ENCODE data around the gene CX3CR1. TPM values are rescaled to one million over a fixed set of nuclear protein-coding genes. Genes with fewer than 3 reads are reported as not detected.
"Not testable (repeated sequence)": the region's sequence is repeated elsewhere in the genome, so short reads cannot be mapped to it uniquely, and the experiment has no call there.

Gene CX3CR1
- total and polyA plus RNA-seq, 2 donors (not counting 1 experiment from before 2014, with no cell fraction given): 0.16 to 0.27 TPM

DNA sequence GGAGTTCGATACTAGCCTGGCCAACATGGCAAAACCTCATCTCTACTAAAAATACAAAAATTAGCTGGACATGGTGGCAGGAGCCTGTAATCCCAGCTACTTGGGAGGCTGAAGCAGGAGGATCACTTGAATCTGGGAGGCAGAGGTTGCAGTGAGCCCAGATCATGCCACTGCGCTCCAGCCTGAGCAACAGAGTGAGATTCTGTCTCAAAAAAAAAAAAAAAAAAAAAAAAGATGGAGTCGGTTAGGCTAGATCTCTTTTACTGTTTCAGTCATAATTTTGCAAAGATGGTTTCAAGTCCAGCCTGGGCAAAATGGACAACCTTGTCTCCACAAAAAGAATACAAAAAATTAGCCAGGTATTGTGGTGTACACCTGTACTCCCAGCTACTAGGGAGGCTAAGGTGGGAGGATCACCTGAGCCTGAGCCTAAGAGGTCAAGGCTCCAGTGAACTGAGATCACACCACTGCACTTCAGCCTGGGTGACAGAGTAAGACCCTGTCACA, 42.4 kb upstream of the CX3CR1 start:
- H3K4me2 ChIP-seq (replicated peaks; ENCODE audit: low read depth, low read length, poor library complexity, severe bottlenecking); H3K36me3 ChIP-seq (replicated peaks in 1 of 2; ENCODE audit: control extremely low read depth in 1 of 2, control insufficient read depth in 1 of 2, extremely low read depth in 1 of 2, insufficient read depth in 2 of 2, low read length in 1 of 2); H3K4me1 ChIP-seq (ENCODE audit: control insufficient read depth in 2 of 2, insufficient read depth in 2 of 2, low read length in 2 of 2); H3K4me3 ChIP-seq (ENCODE audit: control extremely low read depth in 1 of 5, extremely low read depth in 1 of 5, insufficient read depth in 1 of 5, low read depth in 2 of 5, low read length in 4 of 5); H3K79me2 ChIP-seq (ENCODE audit: control insufficient read depth, insufficient read depth, low read length); H3K9me3 ChIP-seq (ENCODE audit: control extremely low read depth in 1 of 3, control insufficient read depth in 2 of 3, insufficient read depth in 1 of 3, low read length in 2 of 3); H3K9ac ChIP-seq (ENCODE audit: low read length); H4K20me1 ChIP-seq (ENCODE audit: control insufficient read depth, insufficient read depth, low read length, poor library complexity, severe bottlenecking); intact Hi-C loops (cut with micrococcal nuclease); H3K4me3 Mint-ChIP-seq; POLR2A ChIA-PET; H3K27me3 ChIP-seq (replicated peaks in 1 of 4; ENCODE audit: control extremely low read depth in 1 of 4, control insufficient read depth in 3 of 4, insufficient read depth in 4 of 4, low read length in 3 of 4); DNase-seq; H3K4me1 Mint-ChIP-seq; H3K27ac ChIP-seq (ENCODE audit: low read length in 2 of 2); H3K9me3 Mint-ChIP-seq (ENCODE audit: insufficient read depth); H3K27ac Mint-ChIP-seq; H2AFZ ChIP-seq (ENCODE audit: insufficient read depth, low read depth, low read length, poor library complexity, severe bottlenecking); ATAC-seq (ENCODE audit: low read depth): not testable (repeated sequence)
- H3K27me3 Mint-ChIP-seq: peaks cover 16% of the 10 kb centered on the region
- CTCF ChIA-PET: interaction anchor here (0.6 kb wide), 1 partner anchor 15 kb away, joined by 3 read pairs; no protein-coding TSS in a partner anchor
- no CpG with 5 or more reads among the region's 3 CpGs for WGBS (ENCODE audit: insufficient coverage)

DNA sequence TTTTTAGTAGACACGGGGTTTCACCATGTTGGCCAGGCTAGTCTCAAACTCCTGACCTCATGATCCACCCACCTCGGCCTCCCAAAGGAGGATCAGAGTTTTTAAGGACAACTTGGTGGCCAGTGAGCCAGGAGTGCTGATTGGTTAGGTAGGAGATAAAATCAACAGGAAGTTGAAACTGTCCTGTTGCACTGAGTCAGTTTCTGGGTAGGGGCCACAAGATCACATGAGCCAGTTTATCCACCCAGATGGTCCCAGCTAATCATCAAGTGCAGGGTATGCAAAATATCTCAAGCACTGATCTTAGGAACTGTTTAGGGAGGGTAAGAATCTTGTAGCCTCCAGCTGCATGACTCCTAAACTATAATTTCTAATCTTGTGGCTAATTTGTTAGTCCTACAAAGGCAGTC, 41.7 kb upstream of the CX3CR1 start:
- H3K27me3 ChIP-seq (replicated peaks in 1 of 4; ENCODE audit: control extremely low read depth in 1 of 4, control insufficient read depth in 3 of 4, insufficient read depth in 4 of 4, low read length in 3 of 4); DNase-seq; H3K27ac ChIP-seq (ENCODE audit: low read length in 2 of 2); H3K79me2 ChIP-seq (ENCODE audit: control insufficient read depth, insufficient read depth, low read length); intact Hi-C loops (cut with micrococcal nuclease); CTCF ChIA-PET; H3K4me3 Mint-ChIP-seq; H3K4me3 ChIP-seq (ENCODE audit: control extremely low read depth in 1 of 5, extremely low read depth in 1 of 5, insufficient read depth in 1 of 5, low read depth in 2 of 5, low read length in 4 of 5); H4K20me1 ChIP-seq (ENCODE audit: control insufficient read depth, insufficient read depth, low read length, poor library complexity, severe bottlenecking); H3K4me1 ChIP-seq (ENCODE audit: control insufficient read depth in 2 of 2, insufficient read depth in 2 of 2, low read length in 2 of 2); H3K27ac Mint-ChIP-seq; H3K36me3 ChIP-seq (replicated peaks in 1 of 2; ENCODE audit: control extremely low read depth in 1 of 2, control insufficient read depth in 1 of 2, extremely low read depth in 1 of 2, insufficient read depth in 2 of 2, low read length in 1 of 2); H3K4me2 ChIP-seq (replicated peaks; ENCODE audit: low read depth, low read length, poor library complexity, severe bottlenecking); ATAC-seq (ENCODE audit: low read depth); H3K9ac ChIP-seq (ENCODE audit: low read length); H3K9me3 Mint-ChIP-seq (ENCODE audit: insufficient read depth); H3K4me1 Mint-ChIP-seq; H3K9me3 ChIP-seq (ENCODE audit: control extremely low read depth in 1 of 3, control insufficient read depth in 2 of 3, insufficient read depth in 1 of 3, low read length in 2 of 3); H2AFZ ChIP-seq (ENCODE audit: insufficient read depth, low read depth, low read length, poor library complexity, severe bottlenecking); POLR2A ChIA-PET: not testable (repeated sequence)
- no CpG with 5 or more reads among the region's 2 CpGs for WGBS (ENCODE audit: insufficient coverage)
- H3K27me3 Mint-ChIP-seq: peaks cover 17% of the 10 kb centered on the region

All from B cell (primary cell).